ENCODE data around the gene OVAAL.
"Not testable (repeated sequence)": the region's sequence is repeated elsewhere in the genome, so short reads cannot be mapped to it uniquely, and the experiment has no call there.

Gene OVAAL

GRCh38 chr1:180540697-180541594, 17.8 kb upstream of the OVAAL start:
- Histone ChIP-seq H3K27me3 (ENCODE audit: control insufficient read depth, insufficient read depth, low read length, poor library complexity, severe bottlenecking) (no peaks in the 10 kb centered on the region), H3K27ac (ENCODE audit: insufficient read depth, low read depth, low read length, poor library complexity, severe bottlenecking) (no peak overlapping the region), H3K9me3 (ENCODE audit: control insufficient read depth, low read length) (no peaks in the 10 kb centered on the region), H3K4me1 (ENCODE audit: control insufficient read depth, insufficient read depth, low read length) (peaks cover 8% of the 10 kb centered on the region), H3K36me3 (ENCODE audit: control insufficient read depth, insufficient read depth, low read length) (no peaks in the 10 kb centered on the region), H3K4me3 (ENCODE audit: insufficient read depth, low read depth, low read length) (no peak overlapping the region)
- 92 to 93% methylated on average over 14 of the region's 14 CpGs for WGBS, 2 experiments

- no peak overlapping the region for H3K4me3 ChIP-seq (ENCODE audit: insufficient read depth, low read depth, low read length)
Measured at GRCh38 chr1:180542113-180542837, 16.5 kb upstream of the OVAAL start.

GRCh38 chr1:180542838-180543145, 16.0 kb upstream of the OVAAL start:
- no peak overlapping the region for H3K27ac ChIP-seq (ENCODE audit: insufficient read depth, low read depth, low read length, poor library complexity, severe bottlenecking)
- H3K4me3 ChIP-seq (ENCODE audit: insufficient read depth, low read depth, low read length) = no peak overlapping the region
- H3K4me1 ChIP-seq (ENCODE audit: control insufficient read depth, insufficient read depth, low read length) = peaks cover 8% of the 10 kb centered on the region
- no peaks in the 10 kb centered on the region for H3K36me3 ChIP-seq (ENCODE audit: control insufficient read depth, insufficient read depth, low read length)
- WGBS, 2 experiments = 59 to 81% methylated on average over 1 to 2 of the region's 2 CpGs
- H3K27me3 ChIP-seq (ENCODE audit: control insufficient read depth, insufficient read depth, low read length, poor library complexity, severe bottlenecking) = no peaks in the 10 kb centered on the region
- no peaks in the 10 kb centered on the region for H3K9me3 ChIP-seq (ENCODE audit: control insufficient read depth, low read length)

More at GRCh38 chr1:180542113-180542837, 16.5 kb upstream of the OVAAL start:
- no peaks in the 10 kb centered on the region for H3K27me3 ChIP-seq (ENCODE audit: control insufficient read depth, insufficient read depth, low read length, poor library complexity, severe bottlenecking)
- 40 to 45% methylated on average over 9 of the region's 9 CpGs for WGBS, 2 experiments
- H3K27ac ChIP-seq (ENCODE audit: insufficient read depth, low read depth, low read length, poor library complexity, severe bottlenecking) = no peak overlapping the region
- H3K4me1 ChIP-seq (ENCODE audit: control insufficient read depth, insufficient read depth, low read length) = peaks cover 8% of the 10 kb centered on the region
- no peaks in the 10 kb centered on the region for H3K9me3 ChIP-seq (ENCODE audit: control insufficient read depth, low read length)
- H3K36me3 ChIP-seq (ENCODE audit: control insufficient read depth, insufficient read depth, low read length) = no peaks in the 10 kb centered on the region

- H3K4me1 ChIP-seq (ENCODE audit: control insufficient read depth, insufficient read depth, low read length) = peaks cover 8% of the 10 kb centered on the region
- 90 to 92% methylated on average over 4 of the region's 4 CpGs for WGBS, 2 experiments
- H3K4me3 ChIP-seq (ENCODE audit: insufficient read depth, low read depth, low read length) = no peak overlapping the region
- H3K9me3 ChIP-seq (ENCODE audit: control insufficient read depth, low read length) = no peaks in the 10 kb centered on the region
- H3K36me3 ChIP-seq (ENCODE audit: control insufficient read depth, insufficient read depth, low read length) = no peaks in the 10 kb centered on the region
- no peaks in the 10 kb centered on the region for H3K27me3 ChIP-seq (ENCODE audit: control insufficient read depth, insufficient read depth, low read length, poor library complexity, severe bottlenecking)
- no peak overlapping the region for H3K27ac ChIP-seq (ENCODE audit: insufficient read depth, low read depth, low read length, poor library complexity, severe bottlenecking)
Measured at GRCh38 chr1:180544050-180544449, 14.7 kb upstream of the OVAAL start.

- Histone ChIP-seq H3K27ac (ENCODE audit: insufficient read depth, low read depth, low read length, poor library complexity, severe bottlenecking) (no peak overlapping the region), H3K9me3 (ENCODE audit: control insufficient read depth, low read length) (no peaks in the 10 kb centered on the region), H3K36me3 (ENCODE audit: control insufficient read depth, insufficient read depth, low read length) (no peaks in the 10 kb centered on the region), H3K4me3 (ENCODE audit: insufficient read depth, low read depth, low read length) (no peak overlapping the region), H3K27me3 (ENCODE audit: control insufficient read depth, insufficient read depth, low read length, poor library complexity, severe bottlenecking) (no peaks in the 10 kb centered on the region), H3K4me1 (ENCODE audit: control insufficient read depth, insufficient read depth, low read length) (peaks cover 8% of the 10 kb centered on the region)
- WGBS, 2 experiments = 100% methylated on average over 1 of the region's 1 CpG
Measured at GRCh38 chr1:180545991-180546390, 12.8 kb upstream of the OVAAL start.

- no peaks in the 10 kb centered on the region for H3K9me3 ChIP-seq (ENCODE audit: control insufficient read depth, low read length)
- no peak overlapping the region for H3K4me3 ChIP-seq (ENCODE audit: insufficient read depth, low read depth, low read length)
- H3K4me1 ChIP-seq (ENCODE audit: control insufficient read depth, insufficient read depth, low read length) = no peaks in the 10 kb centered on the region
- no peak overlapping the region for H3K27ac ChIP-seq (ENCODE audit: insufficient read depth, low read depth, low read length, poor library complexity, severe bottlenecking)
- no peaks in the 10 kb centered on the region for H3K27me3 ChIP-seq (ENCODE audit: control insufficient read depth, insufficient read depth, low read length, poor library complexity, severe bottlenecking)
- H3K36me3 ChIP-seq (ENCODE audit: control insufficient read depth, insufficient read depth, low read length) = no peaks in the 10 kb centered on the region
- 81 to 84% methylated on average over 7 of the region's 7 CpGs for WGBS, 2 experiments
Measured at GRCh38 chr1:180548686-180549317, 10.0 kb upstream of the OVAAL start.

- not testable (repeated sequence) for H3K27me3 ChIP-seq (ENCODE audit: control insufficient read depth, insufficient read depth, low read length, poor library complexity, severe bottlenecking); H3K4me1 ChIP-seq (ENCODE audit: control insufficient read depth, insufficient read depth, low read length); H3K9me3 ChIP-seq (ENCODE audit: control insufficient read depth, low read length); H3K27ac ChIP-seq (ENCODE audit: insufficient read depth, low read depth, low read length, poor library complexity, severe bottlenecking); H3K4me3 ChIP-seq (ENCODE audit: insufficient read depth, low read depth, low read length); H3K36me3 ChIP-seq (ENCODE audit: control insufficient read depth, insufficient read depth, low read length)
- 79 to 93% methylated on average over 8 of the region's 8 CpGs for WGBS, 2 experiments
Measured at GRCh38 chr1:180549770-180550169, 9.0 kb upstream of the OVAAL start.

- Histone ChIP-seq H3K4me1 (ENCODE audit: control insufficient read depth, insufficient read depth, low read length) (no peaks in the 10 kb centered on the region), H3K4me3 (ENCODE audit: insufficient read depth, low read depth, low read length) (no peak overlapping the region), H3K27me3 (ENCODE audit: control insufficient read depth, insufficient read depth, low read length, poor library complexity, severe bottlenecking) (no peaks in the 10 kb centered on the region), H3K36me3 (ENCODE audit: control insufficient read depth, insufficient read depth, low read length) (no peaks in the 10 kb centered on the region), H3K9me3 (ENCODE audit: control insufficient read depth, low read length) (no peaks in the 10 kb centered on the region), H3K27ac (ENCODE audit: insufficient read depth, low read depth, low read length, poor library complexity, severe bottlenecking) (no peak overlapping the region)
- 89 to 98% methylated on average over 3 of the region's 3 CpGs for WGBS, 2 experiments
Measured at GRCh38 chr1:180550241-180550640, 8.5 kb upstream of the OVAAL start.

GRCh38 chr1:180551997-180552396, 6.8 kb upstream of the OVAAL start:
- WGBS, 2 experiments = 90 to 100% methylated on average over 1 of the region's 1 CpG
- Histone ChIP-seq H3K36me3 (ENCODE audit: control insufficient read depth, insufficient read depth, low read length) (no peaks in the 10 kb centered on the region), H3K4me3 (ENCODE audit: insufficient read depth, low read depth, low read length) (no peak overlapping the region), H3K9me3 (ENCODE audit: control insufficient read depth, low read length) (no peaks in the 10 kb centered on the region), H3K4me1 (ENCODE audit: control insufficient read depth, insufficient read depth, low read length) (no peaks in the 10 kb centered on the region), H3K27me3 (ENCODE audit: control insufficient read depth, insufficient read depth, low read length, poor library complexity, severe bottlenecking) (no peaks in the 10 kb centered on the region), H3K27ac (ENCODE audit: insufficient read depth, low read depth, low read length, poor library complexity, severe bottlenecking) (no peak overlapping the region)

GRCh38 chr1:180553046-180553445, 5.7 kb upstream of the OVAAL start:
- H3K4me1 ChIP-seq (ENCODE audit: control insufficient read depth, insufficient read depth, low read length); H3K27me3 ChIP-seq (ENCODE audit: control insufficient read depth, insufficient read depth, low read length, poor library complexity, severe bottlenecking); H3K36me3 ChIP-seq (ENCODE audit: control insufficient read depth, insufficient read depth, low read length); H3K9me3 ChIP-seq (ENCODE audit: control insufficient read depth, low read length); H3K27ac ChIP-seq (ENCODE audit: insufficient read depth, low read depth, low read length, poor library complexity, severe bottlenecking); H3K4me3 ChIP-seq (ENCODE audit: insufficient read depth, low read depth, low read length): not testable (repeated sequence)
- 93 to 94% methylated on average over 2 of the region's 2 CpGs for WGBS, 2 experiments
